CD4-positive, alpha-beta memory T cell (primary cell): ENCODE data around the gene CMIP. TPM values are rescaled to one million over a fixed set of nuclear protein-coding genes. Genes with fewer than 3 reads are reported as not detected.

Experiments
- CTCF ChIA-PET: fragments of 350-600 bp; sonication (Branson Sonifier 250); formaldehyde crosslinking; loops from one replicate; lab custom pipeline; 2021; ENCODE audit warnings: inconsistent platforms; ENCODE audit not compliant: partially characterized antibody; lab: Charles Lee
- POLR2A ChIA-PET: fragments of 350-600 bp; sonication (Branson Sonifier 250); formaldehyde crosslinking; loops from one replicate; lab custom pipeline; 2021; ENCODE audit not compliant: partially characterized antibody; lab: Charles Lee
- DNase-seq, 5 donors: peaks; one replicate each; pipeline versions ENCODE4 v3.0.0 to v3.0.0-alpha.2; 2020 to 2022; ENCODE audit warnings: mixed read lengths in 1 of 5
- H3K27ac ChIP-seq: one replicate; pipeline ENCODE4 v1.7.0; 2013; ENCODE audit warnings: low read depth, low read length
- H3K27me3 ChIP-seq: 2 replicates; pipeline ENCODE4 v1.7.0; 2013; ENCODE audit warnings: mild to moderate bottlenecking, low read length, moderate library complexity; ENCODE audit not compliant: insufficient read depth
- H3K36me3 ChIP-seq: 2 replicates; pipeline ENCODE4 v1.7.0; 2013; ENCODE audit warnings: mild to moderate bottlenecking, low read length, moderate library complexity; ENCODE audit not compliant: insufficient read depth
- H3K4me1 ChIP-seq: 2 replicates; pipeline ENCODE4 v1.7.0; 2013; ENCODE audit warnings: mild to moderate bottlenecking, low read length, moderate library complexity; ENCODE audit not compliant: insufficient read depth
- H3K4me3 ChIP-seq, 2 donors: one replicate each; pipeline ENCODE4 v1.7.0; 2013; ENCODE audit warnings: low read length in 2 of 2, mild to moderate bottlenecking in 1 of 2
- H3K9me3 ChIP-seq, 2 donors: one replicate each; pipeline ENCODE4 v1.7.0; 2013; ENCODE audit warnings: low read length in 2 of 2, control low read depth in 1 of 2; ENCODE audit not compliant: control insufficient read depth in 1 of 2
- H3K27ac Mint-ChIP-seq, 7 donors: one replicate each; pipeline ENCODE4 v1.8.0; 2020 to 2021; ENCODE audit warnings: mixed read lengths in 7 of 7, mild to moderate bottlenecking in 6 of 7, inconsistent platforms in 3 of 7, moderate library complexity in 3 of 7
- H3K27me3 Mint-ChIP-seq, 2 donors: one replicate each; pipeline ENCODE4 v1.8.0; 2020 to 2021; ENCODE audit warnings: mixed read lengths in 2 of 2
- H3K36me3 Mint-ChIP-seq, 2 donors: one replicate each; pipeline ENCODE4 v1.8.0; 2020 to 2021; ENCODE audit warnings: mixed read lengths in 2 of 2, inconsistent platforms in 1 of 2, mild to moderate bottlenecking in 1 of 2
- H3K4me1 Mint-ChIP-seq, 4 donors: one replicate each; pipeline ENCODE4 v1.8.0; 2020 to 2021; ENCODE audit warnings: mixed read lengths in 4 of 4, mild to moderate bottlenecking in 1 of 4
- H3K4me3 Mint-ChIP-seq, 8 donors: one replicate each; pipeline ENCODE4 v1.8.0; 2020 to 2021; ENCODE audit warnings: mixed read lengths in 8 of 8, mild to moderate bottlenecking in 7 of 8, moderate library complexity in 6 of 8, inconsistent platforms in 3 of 8
- H3K9me3 Mint-ChIP-seq, 8 donors: one replicate each; pipeline ENCODE4 v1.8.0; 2020 to 2021; ENCODE audit warnings: mixed read lengths in 8 of 8, mild to moderate bottlenecking in 5 of 8, inconsistent platforms in 3 of 8, moderate library complexity in 1 of 8
- intact Hi-C: fragments of 100-400 bp; cut with micrococcal nuclease; formaldehyde crosslinking; loops from one replicate; pipeline ENCODE4 v1.15.1; 2023
- polyA plus RNA-seq, 2 donors: library from polyadenylated mRNA; unstranded; fragments of 300-500 nt; fragmentation: Illumina TruSeq; gene quantifications; one replicate each; pipeline ENCODE4 v1.2.3, GENCODE V29; 2021
- total RNA-seq, 2 experiments: library from RNA; stranded (reverse); gene quantifications; one replicate each; pipeline ENCODE4 v1.2.3, GENCODE V29; 2021

CMIP gene
- total and polyA plus RNA-seq, 4 experiments from 2014 or later, result 0.84 to 36.4 (median 33.2) TPM; not detected in 1

DNA sequence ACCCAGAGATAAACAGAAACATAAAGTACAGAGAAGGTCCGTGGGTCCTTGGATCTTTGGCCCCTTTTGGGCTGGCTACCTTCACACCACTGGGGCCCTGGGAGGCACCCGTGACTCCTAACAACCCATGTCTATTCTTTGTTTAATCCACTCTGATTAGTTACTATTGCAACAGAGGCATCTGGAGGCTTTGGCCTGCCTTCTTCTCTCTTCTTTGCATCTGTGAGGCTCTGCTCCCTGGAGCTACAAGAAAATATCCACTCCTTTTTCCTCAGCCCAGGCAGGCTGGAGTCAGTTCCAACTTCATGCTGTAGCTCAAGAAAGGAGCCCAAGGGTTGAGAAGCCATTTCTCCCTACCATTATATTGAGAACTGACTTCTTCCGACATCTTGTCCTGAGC is 9.5 kb upstream of the CMIP start:
- Mint-ChIP-seq H3K27me3 (peaks cover 0 to 2% of the 10 kb centered on the region in 2 donors), H3K27ac (no peak overlapping the region), H3K36me3 (no peaks in the 10 kb centered on the region), H3K4me3 (no peak overlapping the region), H3K9me3 (no peaks in the 10 kb centered on the region), H3K4me1 (peaks cover 0 to 1% (median 0%) of the 10 kb centered on the region in 4 donors)
- H3K9me3 ChIP-seq, result no peaks in the 10 kb centered on the region
- ChIA-PET CTCF (no interaction called here), POLR2A (no interaction called here)
- DNase-seq, result no peak
- no peaks in the 10 kb centered on the region for H3K4me1 ChIP-seq
- no peak overlapping the region for H3K27ac ChIP-seq
- H3K27me3 ChIP-seq, result no peaks in the 10 kb centered on the region
- H3K36me3 ChIP-seq, result no peaks in the 10 kb centered on the region
- H3K4me3 ChIP-seq, result no peak overlapping the region
- intact Hi-C loops, result no loop called here

DNA sequence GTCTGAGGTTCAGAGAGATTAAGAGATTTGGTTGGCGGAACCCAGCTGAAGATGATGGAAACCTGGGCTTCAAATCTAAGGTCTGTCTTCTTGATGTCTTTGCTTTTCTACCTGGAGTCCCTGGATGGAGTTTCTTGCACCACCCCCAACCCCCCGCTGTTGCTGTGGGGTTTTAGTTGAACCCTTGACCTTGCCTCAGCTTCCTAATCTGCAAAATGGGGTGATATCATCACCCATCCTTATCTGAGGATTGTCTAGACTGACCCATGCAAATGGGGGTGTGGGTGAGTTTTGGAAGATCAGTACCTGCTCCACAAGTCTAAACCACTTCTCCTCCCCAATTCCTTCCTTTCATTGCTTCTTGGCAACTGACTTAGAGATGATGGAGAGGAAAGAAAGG is 9.0 kb upstream of the CMIP start:
- no peaks in the 10 kb centered on the region for H3K9me3 Mint-ChIP-seq
- H3K4me3 Mint-ChIP-seq, result no peak overlapping the region
- no peaks in the 10 kb centered on the region for H3K9me3 ChIP-seq
- no peak overlapping the region for H3K27ac ChIP-seq
- H3K4me3 ChIP-seq, result no peak overlapping the region
- CTCF ChIA-PET, result no interaction called here
- peaks cover 0 to 2% of the 10 kb centered on the region in 2 donors for H3K27me3 Mint-ChIP-seq
- no peak overlapping the region for H3K27ac Mint-ChIP-seq
- POLR2A ChIA-PET, result no interaction called here
- H3K4me1 Mint-ChIP-seq, result peaks cover 0 to 1% (median 0%) of the 10 kb centered on the region in 4 donors
- no peaks in the 10 kb centered on the region for H3K36me3 Mint-ChIP-seq
- no peaks in the 10 kb centered on the region for H3K4me1 ChIP-seq
- intact Hi-C loops, result no loop called here
- H3K27me3 ChIP-seq, result no peaks in the 10 kb centered on the region
- H3K36me3 ChIP-seq, result no peaks in the 10 kb centered on the region
- DNase-seq, result no peak

DNA sequence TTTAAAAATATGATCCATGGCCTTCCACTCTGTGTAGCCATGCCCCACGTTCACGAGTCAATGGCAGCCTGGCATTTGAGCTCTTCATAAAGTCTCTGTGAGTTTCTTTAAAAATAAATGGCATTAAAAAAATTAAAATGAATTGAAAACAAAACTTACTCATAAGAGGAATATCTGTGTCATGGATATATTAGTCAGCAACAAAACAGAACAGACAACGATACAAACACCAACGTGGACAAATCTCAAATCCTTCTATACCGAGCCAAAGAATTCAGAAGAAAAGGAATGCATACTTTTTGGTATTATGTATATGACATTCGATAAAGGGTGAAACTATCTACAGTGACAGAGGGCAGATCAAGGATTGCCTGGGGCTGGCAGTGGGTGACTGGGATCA is 8.2 kb upstream of the CMIP start:
- no peaks in the 10 kb centered on the region for H3K36me3 ChIP-seq
- Mint-ChIP-seq H3K9me3 (no peaks in the 10 kb centered on the region), H3K4me3 (no peak overlapping the region), H3K27me3 (peaks cover 0 to 2% of the 10 kb centered on the region in 2 donors), H3K36me3 (no peaks in the 10 kb centered on the region), H3K4me1 (peaks cover 0 to 1% (median 0%) of the 10 kb centered on the region in 4 donors), H3K27ac (no peak overlapping the region)
- H3K27ac ChIP-seq, result no peak overlapping the region
- POLR2A ChIA-PET, result no interaction called here
- no peaks in the 10 kb centered on the region for H3K4me1 ChIP-seq
- no peak for DNase-seq
- H3K4me3 ChIP-seq, result no peak overlapping the region
- intact Hi-C loops, result no loop called here
- H3K27me3 ChIP-seq, result no peaks in the 10 kb centered on the region
- CTCF ChIA-PET, result no interaction called here
- H3K9me3 ChIP-seq, result no peaks in the 10 kb centered on the region

DNA sequence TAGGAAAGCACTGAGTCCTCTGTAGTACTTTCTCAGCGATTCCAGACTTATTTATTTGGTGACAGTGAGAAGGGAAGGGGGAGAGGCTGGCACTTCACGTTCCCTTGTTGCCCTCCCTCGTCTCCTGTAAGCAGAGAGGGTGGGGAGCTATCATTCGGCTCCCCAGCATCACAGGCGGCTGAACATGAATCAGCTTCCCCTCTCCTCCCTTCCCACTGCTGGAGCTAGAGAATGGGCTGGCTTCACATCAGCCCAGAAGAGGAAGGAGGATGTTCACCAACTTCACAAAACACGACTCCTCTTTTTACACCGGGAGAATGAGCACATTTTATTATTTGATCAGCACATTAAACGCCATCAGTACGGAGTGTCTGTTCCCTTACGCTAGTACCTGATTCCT is 6.7 kb upstream of the CMIP start:
- H3K4me3 Mint-ChIP-seq, result peak overlapping the region in 1 of 8 donors; percentile 33
- H3K27ac ChIP-seq, result no peak overlapping the region
- H3K9me3 Mint-ChIP-seq, result no peaks in the 10 kb centered on the region
- no peaks in the 10 kb centered on the region for H3K36me3 ChIP-seq
- peaks cover 0 to 2% of the 10 kb centered on the region in 2 donors for H3K27me3 Mint-ChIP-seq
- POLR2A ChIA-PET, result no interaction called here
- H3K4me1 ChIP-seq, result no peaks in the 10 kb centered on the region
- CTCF ChIA-PET, result no interaction called here
- DNase-seq, result no peak
- intact Hi-C loops, result no loop called here
- H3K27ac Mint-ChIP-seq, result no peak overlapping the region
- H3K9me3 ChIP-seq, result no peaks in the 10 kb centered on the region
- H3K27me3 ChIP-seq, result no peaks in the 10 kb centered on the region
- H3K36me3 Mint-ChIP-seq, result no peaks in the 10 kb centered on the region
- no peak overlapping the region for H3K4me3 ChIP-seq
- peaks cover 0 to 4% (median 3%) of the 10 kb centered on the region in 4 donors for H3K4me1 Mint-ChIP-seq

DNA sequence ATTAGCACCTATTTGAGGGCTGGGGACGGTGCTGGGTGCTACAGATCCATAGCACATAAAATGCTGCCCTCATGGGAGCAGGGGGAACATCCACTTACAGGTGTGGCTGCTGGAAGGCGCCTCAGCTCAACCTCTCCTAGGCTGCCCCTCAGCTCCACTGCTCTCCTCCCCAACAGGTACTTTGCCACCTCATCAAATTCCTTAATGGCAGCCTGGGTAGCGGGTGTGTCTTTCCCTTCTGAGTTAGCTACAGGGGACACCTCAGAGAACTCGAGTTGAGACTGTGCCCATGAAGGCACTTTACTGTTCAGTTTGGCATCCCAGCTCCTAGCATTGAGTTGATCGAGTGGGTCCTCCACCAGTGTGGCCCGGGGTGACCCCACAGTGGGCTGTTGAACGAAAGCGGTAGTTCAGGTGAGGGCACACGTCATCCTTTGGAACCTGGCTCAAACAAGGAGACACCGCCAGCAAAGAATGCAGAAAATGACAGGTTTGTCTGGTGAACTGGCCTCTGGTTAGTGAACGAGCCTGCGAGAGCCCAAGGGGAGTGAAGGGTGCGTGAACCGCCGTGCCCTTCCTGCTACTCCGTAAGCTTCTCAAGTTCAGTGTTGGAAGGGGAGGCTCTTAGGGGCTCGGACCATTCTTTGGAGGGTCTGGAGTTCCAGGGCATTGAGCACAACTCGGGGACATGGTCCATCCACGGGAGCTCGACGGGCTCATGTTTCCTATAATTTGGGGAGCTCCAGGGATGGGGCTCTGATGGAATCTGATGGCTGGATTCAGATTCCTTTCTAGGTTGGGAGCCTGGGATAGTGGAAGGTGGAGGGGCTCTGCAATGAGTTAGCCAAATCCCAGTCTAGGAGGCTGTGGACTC is 3.5 kb upstream of the CMIP start:
- H3K4me1 Mint-ChIP-seq, result peaks cover 4 to 20% (median 13%) of the 10 kb centered on the region in 4 donors

DNA sequence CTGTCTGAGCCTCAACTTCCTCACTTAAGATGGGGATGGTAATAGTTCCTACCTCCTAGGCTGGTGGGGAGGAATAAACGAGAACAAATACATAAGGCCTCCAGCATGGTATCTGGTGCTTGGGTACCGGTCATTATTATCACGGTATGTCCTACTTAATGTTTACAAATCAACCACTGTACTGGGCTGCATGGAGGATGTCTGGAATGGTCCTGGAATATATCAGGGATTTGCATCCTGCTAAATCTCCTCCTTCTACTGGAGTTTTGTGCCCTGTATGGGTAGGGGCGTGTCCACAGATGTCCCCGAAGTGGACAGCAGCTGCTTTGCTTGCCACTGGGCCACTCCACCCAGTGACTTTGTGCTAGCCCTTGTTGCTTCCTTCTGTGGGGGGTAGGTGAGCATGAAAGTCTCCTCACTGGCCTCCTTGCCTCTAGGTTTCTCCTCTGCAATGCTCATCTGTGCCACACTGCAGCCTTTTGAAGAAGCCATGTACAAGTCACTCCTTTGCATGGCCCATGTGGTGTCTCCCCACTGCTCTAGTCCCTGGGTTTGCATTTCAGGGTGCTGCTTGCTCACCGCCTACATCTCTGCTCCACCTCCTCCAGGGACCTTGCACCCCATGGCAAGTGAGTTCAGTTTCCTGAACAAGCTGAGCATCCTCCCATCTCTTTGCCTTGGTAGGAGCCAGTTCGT is 2.2 kb upstream of the CMIP start:
- DNase-seq, result peak in 2 of 5 donors; percentile 20 to 24
- intact Hi-C loops, result no loop called here
- Histone ChIP-seq H3K9me3 (no peaks in the 10 kb centered on the region), H3K36me3 (no peaks in the 10 kb centered on the region), H3K4me1 (peaks cover 20% of the 10 kb centered on the region), H3K27ac (no peak overlapping the region), H3K4me3 (no peak overlapping the region), H3K27me3 (no peaks in the 10 kb centered on the region)
- CTCF ChIA-PET, result interaction anchor here (1.0 kb wide), 1 partner anchor 8 kb away, joined by 3 read pairs; no protein-coding TSS in a partner anchor
- Mint-ChIP-seq H3K9me3 (no peaks in the 10 kb centered on the region), H3K4me1 (peaks cover 10 to 32% (median 24%) of the 10 kb centered on the region in 4 donors), H3K27ac (peak overlapping the region; percentile 22 to 97 (median 95)), H3K27me3 (no peaks in the 10 kb centered on the region), H3K36me3 (peaks cover 0 to 13% of the 10 kb centered on the region in 2 donors), H3K4me3 (peak overlapping the region in 4 of 8 donors; percentile 18 to 94 (median 57))
- POLR2A ChIA-PET, result interaction anchor here (0.5 to 4.4 kb wide), 4 partner anchors 27 to 275 kb away, joined by 3 to 42 read pairs (median 4); no protein-coding TSS in a partner anchor

More for the DNA sequence above, 3.5 kb upstream of the CMIP start:
- Histone ChIP-seq H3K9me3 (no peaks in the 10 kb centered on the region), H3K4me3 (no peak overlapping the region), H3K36me3 (no peaks in the 10 kb centered on the region), H3K27me3 (no peaks in the 10 kb centered on the region), H3K27ac (no peak overlapping the region), H3K4me1 (peaks cover 9% of the 10 kb centered on the region)
- H3K27me3 Mint-ChIP-seq, result peaks cover 0 to 2% of the 10 kb centered on the region in 2 donors
- H3K27ac Mint-ChIP-seq, result peak overlapping the region in 2 of 7 donors; percentile 27 to 46
- DNase-seq, result no peak
- ChIA-PET POLR2A (interaction anchor here (1.0 to 1.6 kb wide), 2 partner anchors 10 to 29 kb away, joined by 3 to 4 read pairs; no protein-coding TSS in a partner anchor), CTCF (no interaction called here)
- intact Hi-C loops, result no loop called here
- H3K4me3 Mint-ChIP-seq, result no peak overlapping the region
- no peaks in the 10 kb centered on the region for H3K9me3 Mint-ChIP-seq
- H3K36me3 Mint-ChIP-seq, result peaks cover 0 to 11% of the 10 kb centered on the region in 2 donors
